IMR-90 (cell line): ENCODE data around the gene FUT4. TPM values are rescaled to one million over a fixed set of nuclear protein-coding genes. Genes with fewer than 3 reads are reported as not detected.

ENCODE experiments used
- ATAC-seq: fragments of 200-7000 bp; cut with Tn5 transposase; 2 replicates; pipeline ENCODE4 v1.9.1; 2020; ENCODE audit warnings: low read depth, mild to moderate bottlenecking, moderate library complexity
- BruUV-seq: library from RNA; stranded (reverse); fragments of 400-500 nt; replicated peaks from 2 replicates; lab custom pipeline; 2021; lab: Mats Ljungman, UMichigan
- CTCF ChIA-PET: fragments of 300-600 bp; formaldehyde crosslinking; extraction: SDS; loops from one replicate; lab custom pipeline; 2021; ENCODE audit warnings: antibody characterized with exemption; lab: Yijun Ruan, JAX
- POLR2A ChIA-PET: fragments of 300-600 bp; sonication (Branson Sonifier 250); formaldehyde crosslinking; loops from one replicate; lab custom pipeline; 2022; ENCODE audit warnings: antibody characterized with exemption; ENCODE audit not compliant: unreplicated experiment; lab: Charles Lee
- DNase-seq: peaks from one replicate; pipeline ENCODE4 v3.0.0; 2013
- H2AFZ ChIP-seq: replicated peaks from 2 replicates; pipeline ENCODE3; 2013; ENCODE audit warnings: low read length, mild to moderate bottlenecking; ENCODE audit not compliant: poor library complexity
- H2AK5ac ChIP-seq: 2 replicates; pipeline ENCODE4 v1.6.1; 2013; ENCODE audit warnings: low read depth, low read length, inconsistent platforms
- H2AK9ac ChIP-seq: replicated peaks from 2 replicates; pipeline ENCODE3; 2013; ENCODE audit warnings: mild to moderate bottlenecking, low read depth, low read length, moderate library complexity; ENCODE audit not compliant: poor library complexity
- H2BK120ac ChIP-seq: 2 replicates; pipeline ENCODE4 v1.6.1; 2013; ENCODE audit warnings: low read depth, low read length, inconsistent platforms
- H2BK15ac ChIP-seq: 3 replicates; pipeline ENCODE4 v1.6.1; 2013; ENCODE audit warnings: low read depth, low read length, inconsistent platforms
- H2BK20ac ChIP-seq: 2 replicates; pipeline ENCODE4 v1.6.1; 2013; ENCODE audit warnings: low read depth, mild to moderate bottlenecking, inconsistent platforms, low read length, moderate library complexity
- H2BK5ac ChIP-seq: 2 replicates; pipeline ENCODE4 v1.6.1; 2013; ENCODE audit warnings: mild to moderate bottlenecking, low read depth, low read length, inconsistent platforms; ENCODE audit not compliant: poor library complexity, severe bottlenecking
- H3K14ac ChIP-seq: replicated peaks from 2 replicates; pipeline ENCODE4 v1.6.1; 2013; ENCODE audit warnings: low read depth, low read length, inconsistent platforms
- H3K18ac ChIP-seq: 2 replicates; pipeline ENCODE4 v1.6.1; 2013; ENCODE audit warnings: low read depth, low read length, control low read depth
- H3K23ac ChIP-seq: 2 replicates; pipeline ENCODE4 v1.6.1; 2013; ENCODE audit warnings: low read depth, low read length, inconsistent platforms
- H3K27ac ChIP-seq: 2 replicates; pipeline ENCODE4 v1.5.1; 2013; ENCODE audit warnings: mild to moderate bottlenecking, control low read depth, low read length; ENCODE audit not compliant: insufficient read depth
- H3K27me3 ChIP-seq: 2 replicates; pipeline ENCODE4 v1.6.1; 2013; ENCODE audit warnings: low read length; ENCODE audit not compliant: control insufficient read depth, insufficient read depth
- H3K36me3 ChIP-seq: 2 replicates; pipeline ENCODE4 v1.6.1; 2013; ENCODE audit warnings: low read length, mixed read lengths; ENCODE audit not compliant: control insufficient read depth, insufficient read depth
- H3K4ac ChIP-seq: 2 replicates; pipeline ENCODE4 v1.6.1; 2013; ENCODE audit warnings: low read depth, low read length, inconsistent platforms
- H3K4me1 ChIP-seq: 2 replicates; pipeline ENCODE4 v1.6.1; 2013; ENCODE audit warnings: low read length, mixed read lengths; ENCODE audit not compliant: control insufficient read depth, insufficient read depth
- H3K4me2 ChIP-seq: 2 replicates; pipeline ENCODE4 v1.6.1; 2013; ENCODE audit warnings: low read depth, mild to moderate bottlenecking, control low read depth, low read length, moderate library complexity
- H3K4me3 ChIP-seq: 2 replicates; pipeline ENCODE4 v1.5.1; 2013; ENCODE audit warnings: low read depth, mild to moderate bottlenecking, control low read depth, low read length, moderate library complexity; ENCODE audit not compliant: insufficient read depth
- H3K56ac ChIP-seq: 2 replicates; pipeline ENCODE4 v1.6.1; 2013; ENCODE audit warnings: low read length, inconsistent platforms; ENCODE audit not compliant: insufficient read depth; ENCODE audit errors: extremely low read depth
- H3K79me1 ChIP-seq, 2 experiments: 2 replicates each; pipeline ENCODE4 v1.6.1; 2013; ENCODE audit warnings: low read length in 2 of 2, inconsistent platforms in 1 of 2, low read depth in 1 of 2
- H3K9ac ChIP-seq: 2 replicates; pipeline ENCODE4 v1.6.1; 2013; ENCODE audit warnings: low read depth, low read length, control low read depth
- H3K9me1 ChIP-seq: 2 replicates; pipeline ENCODE4 v1.6.1; 2013; ENCODE audit warnings: low read length, inconsistent platforms; ENCODE audit not compliant: insufficient read depth
- H3K9me3 ChIP-seq: 2 replicates; pipeline ENCODE4 v1.6.1; 2013; ENCODE audit warnings: low read length; ENCODE audit not compliant: control insufficient read depth, insufficient read depth
- H4K20me1 ChIP-seq: 2 replicates; pipeline ENCODE4 v1.6.1; 2013; ENCODE audit warnings: low read length, inconsistent platforms; ENCODE audit not compliant: insufficient read depth
- H4K5ac ChIP-seq: 2 replicates; pipeline ENCODE4 v1.6.1; 2013; ENCODE audit warnings: mild to moderate bottlenecking, low read depth, low read length, control low read depth
- H4K8ac ChIP-seq, 2 experiments: 2 replicates each; pipeline ENCODE4 v1.6.1; 2013; ENCODE audit warnings: low read depth in 2 of 2, low read length in 2 of 2, control low read depth in 1 of 2, inconsistent platforms in 1 of 2
- H4K91ac ChIP-seq: 2 replicates; pipeline ENCODE4 v1.6.1; 2013; ENCODE audit warnings: low read depth, low read length, inconsistent platforms; ENCODE audit not compliant: insufficient read depth
- CEBPB ChIP-seq: IDR thresholded peaks from 2 replicates; pipeline ENCODE4 v1.6.1; 2012; ENCODE audit warnings: low read depth, low read length, improper control_type of control experiment
- MAFK ChIP-seq: IDR thresholded peaks from 2 replicates; pipeline ENCODE4 v1.6.1; 2012; ENCODE audit warnings: low read depth, low read length, improper control_type of control experiment
- MAZ ChIP-seq: IDR thresholded peaks from 2 replicates; pipeline ENCODE4 v1.6.1; 2012; ENCODE audit warnings: low read depth, mild to moderate bottlenecking, low read length, improper control_type of control experiment, moderate library complexity, borderline replicate concordance
- RAD21 ChIP-seq: IDR thresholded peaks from 2 replicates; pipeline ENCODE4 v1.6.1; 2012; ENCODE audit warnings: low read length, improper control_type of control experiment
- WGBS, 2 experiments: methylation state at CpG; one replicate each; pipeline versions ENCODE4 v1.1.5 to v1.1.7; 2013; ENCODE audit warnings: missing lambda C conversion rate in 2 of 2; ENCODE audit not compliant: insufficient read length in 1 of 2; ENCODE audit errors: extremely low coverage in 2 of 2; 5-methylcytosine and 5-hydroxymethylcytosine counted together
- dilution Hi-C: fragments of 300-500 bp; cut with HindIII; formaldehyde crosslinking; loops from one replicate; pipeline ENCODE4 v1.14.3; 2018; ENCODE audit warnings: low sequenced_read_pairs; ENCODE audit not compliant: unreplicated experiment
- in situ Hi-C: fragments of 300-500 bp; cut with MboI; formaldehyde crosslinking; loops from 3 replicates; pipeline ENCODE4 v1.14.3; 2019; ENCODE audit warnings: low sequenced_read_pairs, inconsistent platforms, mixed read lengths
- intact Hi-C: fragments of 100-400 bp; cut with micrococcal nuclease; formaldehyde crosslinking; loops from 2 replicates; pipeline ENCODE4 v1.10.0; 2022
- polyA plus RNA-seq, 3 experiments: library from polyadenylated mRNA; depleted of rRNA; stranded (reverse); fragments of >200 nt; gene quantifications; 2 replicates each; pipeline ENCODE4 v1.2.3, GENCODE V29; 2012; ENCODE audit warnings: low replicate concordance in 1 of 3
- total RNA-seq: library from RNA; depleted of rRNA; stranded (reverse); fragments of >200 nt; gene quantifications from 2 replicates; pipeline ENCODE4 v1.2.3, GENCODE V29; 2012

The FUT4 gene
- total and polyA plus RNA-seq, 2 of the 4 experiments (the other 2 are of a cell fraction) = 2.2 to 2.4 TPM

- Histone ChIP-seq H2BK5ac (no peak overlapping the region), H3K4me1 (peaks cover 3% of the 10 kb centered on the region), H3K27me3 (peaks cover 1% of the 10 kb centered on the region; the same call in 1 of the 2 replicates), H4K5ac (no peak overlapping the region), H4K91ac (no peak overlapping the region), H3K9me3 (no peaks in the 10 kb centered on the region), H3K4ac (no peak overlapping the region), H2AK5ac (no peak overlapping the region), H4K8ac (no peak overlapping the region), H3K23ac (no peak overlapping the region), H3K9ac (no peak overlapping the region), H2AK9ac (no peak overlapping the region), H3K18ac (no peak overlapping the region), H2AFZ (no peak overlapping the region), H2BK120ac (no peak overlapping the region), H3K4me2 (no peak overlapping the region), H4K20me1 (no peaks in the 10 kb centered on the region), H3K9me1 (no peaks in the 10 kb centered on the region), H2BK20ac (no peak overlapping the region), H2BK15ac (no peak overlapping the region), H3K79me1 (no peaks in the 10 kb centered on the region), H3K56ac (no peak overlapping the region), H3K14ac (no peak overlapping the region), H3K27ac (no peak overlapping the region), H3K4me3 (no peak overlapping the region), H3K36me3 (no peaks in the 10 kb centered on the region)
- intact Hi-C loops (no loop called here), dilution Hi-C loops (no loop called here), in situ Hi-C loops (no loop called here)
- WGBS, 2 experiments = 92% methylated on average over 2 of the region's 3 CpGs; no CpG with 5 or more reads in 1 of the 2 experiments
- TF ChIP-seq MAFK = no peak
- TF ChIP-seq MAZ = no peak
- no peak for TF ChIP-seq CEBPB
- TF ChIP-seq RAD21 = no peak
- ChIA-PET CTCF (no interaction called here), POLR2A (no interaction called here)
- no peak for ATAC-seq
- DNase-seq = no peak
- BruUV-seq = no TSS peak
Observed at GRCh38 chr11:94532211-94532610, 11.5 kb upstream of the FUT4 start.
